Activated B cell treated with CpG ODN at 0.5 μM for 24 hours (primary cell): ENCODE measurements around the gene XRN2. TPM values are rescaled to one million over a fixed set of nuclear protein-coding genes. Genes with fewer than 3 reads are reported as not detected.
"Not testable (repeated sequence)": the region's sequence is repeated elsewhere in the genome, so short reads cannot be mapped to it uniquely, and the experiment has no call there.

ENCODE experiments used
- ATAC-seq: fragments of 200-7000 bp; cut with Tn5 transposase; one replicate; pipeline ENCODE4 v1.10.0; 2021; ENCODE audit warnings: low read depth, mild to moderate bottlenecking, moderate library complexity
- CTCF ChIA-PET: fragments of 350-600 bp; sonication (Branson Sonifier 250); formaldehyde crosslinking; loops from one replicate; lab custom pipeline; 2021; ENCODE audit warnings: antibody characterized with exemption; lab: Charles Lee
- POLR2A ChIA-PET: fragments of 350-600 bp; sonication (Branson Sonifier 250); formaldehyde crosslinking; loops from one replicate; lab custom pipeline; 2021; ENCODE audit warnings: antibody characterized with exemption; lab: Charles Lee
- DNase-seq: peaks from one replicate; pipeline ENCODE4 v3.0.0; 2022
- H3K27ac Mint-ChIP-seq: one replicate; pipeline ENCODE4 v1.8.0; 2020; ENCODE audit warnings: mixed read lengths
- H3K27me3 Mint-ChIP-seq: one replicate; pipeline ENCODE4 v1.8.0; 2021; ENCODE audit warnings: mixed read lengths
- H3K36me3 Mint-ChIP-seq: one replicate; pipeline ENCODE4 v1.8.0; 2021; ENCODE audit warnings: low read depth, mixed read lengths
- H3K4me1 Mint-ChIP-seq: one replicate; pipeline ENCODE4 v1.8.0; 2021; ENCODE audit warnings: mixed read lengths
- H3K4me3 Mint-ChIP-seq: one replicate; pipeline ENCODE4 v1.8.0; 2020; ENCODE audit warnings: mild to moderate bottlenecking, mixed read lengths
- H3K9me3 Mint-ChIP-seq: one replicate; pipeline ENCODE4 v1.8.0; 2020; ENCODE audit warnings: mixed read lengths
- CTCF ChIP-seq: fragments of 200-600 bp; IDR thresholded peaks from one replicate; pipeline ENCODE4 v1.8.0; 2022; ENCODE audit warnings: antibody characterized with exemption, mild to moderate bottlenecking
- intact Hi-C: fragments of 100-400 bp; cut with micrococcal nuclease; formaldehyde crosslinking; loops from one replicate; pipeline ENCODE4 v1.15.1; 2024
- total RNA-seq: library from RNA; stranded (reverse); gene quantifications from 2 replicates; pipeline ENCODE4 v1.2.3, GENCODE V29; 2022

Gene XRN2
- total RNA-seq, 1 donor from 2014 or later = 61.0 TPM

- no peak overlapping the region for H3K4me3 Mint-ChIP-seq
- intact Hi-C loops = no loop called here
- H3K9me3 Mint-ChIP-seq = no peaks in the 10 kb centered on the region
- peaks cover 69% of the 10 kb centered on the region for H3K36me3 Mint-ChIP-seq
- POLR2A ChIA-PET = no interaction called here
- CTCF ChIA-PET = interaction anchor here (1.4 kb wide), 1 partner anchor 130 kb away, joined by 8 read pairs; no protein-coding TSS in a partner anchor
- no peaks in the 10 kb centered on the region for H3K4me1 Mint-ChIP-seq
- ATAC-seq (no peak), DNase-seq (no peak)
- H3K27me3 Mint-ChIP-seq = no peaks in the 10 kb centered on the region
- H3K27ac Mint-ChIP-seq = no peak overlapping the region
- TF ChIP-seq CTCF = no peak
Measured at GRCh38 chr20:21365771-21366170, 62.6 kb downstream of the XRN2 start.

GRCh38 chr20:21366273-21366672 is 63.1 kb downstream of the XRN2 start:
- CTCF ChIA-PET, H3K4me3 Mint-ChIP-seq, intact Hi-C loops, H3K4me1 Mint-ChIP-seq, H3K27ac Mint-ChIP-seq, ATAC-seq, H3K27me3 Mint-ChIP-seq, DNase-seq, POLR2A ChIA-PET, H3K9me3 Mint-ChIP-seq: not testable (repeated sequence)
- peaks cover 68% of the 10 kb centered on the region for H3K36me3 Mint-ChIP-seq

- no peak for ATAC-seq
- no peak for TF ChIP-seq CTCF
- H3K27ac Mint-ChIP-seq = no peak overlapping the region
- CTCF ChIA-PET = no interaction called here
- DNase-seq = no peak
- no peak overlapping the region for H3K4me3 Mint-ChIP-seq
- no peaks in the 10 kb centered on the region for H3K4me1 Mint-ChIP-seq
- H3K9me3 Mint-ChIP-seq = no peaks in the 10 kb centered on the region
- POLR2A ChIA-PET = no interaction called here
- peaks cover 70% of the 10 kb centered on the region for H3K36me3 Mint-ChIP-seq
- no peaks in the 10 kb centered on the region for H3K27me3 Mint-ChIP-seq
- intact Hi-C loops = no loop called here
Measured at GRCh38 chr20:21368791-21369190, 65.7 kb downstream of the XRN2 start.

- CTCF ChIA-PET = no interaction called here
Measured at GRCh38 chr20:21371193-21371592, 68.1 kb downstream of the XRN2 start.

GRCh38 chr20:21372016-21372415 is 68.9 kb downstream of the XRN2 start:
- H3K4me3 Mint-ChIP-seq = no peak overlapping the region
- no peaks in the 10 kb centered on the region for H3K9me3 Mint-ChIP-seq
- no peak for TF ChIP-seq CTCF
- peaks cover 2% of the 10 kb centered on the region for H3K4me1 Mint-ChIP-seq
- ATAC-seq (no peak), DNase-seq (no peak)
- intact Hi-C loops = no loop called here
- ChIA-PET CTCF (no interaction called here), POLR2A (no interaction called here)
- H3K27ac Mint-ChIP-seq = no peak overlapping the region
- H3K27me3 Mint-ChIP-seq = no peaks in the 10 kb centered on the region
- peaks cover 72% of the 10 kb centered on the region for H3K36me3 Mint-ChIP-seq

More at GRCh38 chr20:21371193-21371592, 68.1 kb downstream of the XRN2 start:
- peaks cover 73% of the 10 kb centered on the region for H3K36me3 Mint-ChIP-seq
- intact Hi-C loops = no loop called here
- H3K27ac Mint-ChIP-seq = no peak overlapping the region
- no peaks in the 10 kb centered on the region for H3K9me3 Mint-ChIP-seq
- ATAC-seq (no peak), DNase-seq (no peak)
- H3K4me3 Mint-ChIP-seq = no peak overlapping the region
- H3K27me3 Mint-ChIP-seq = no peaks in the 10 kb centered on the region
- H3K4me1 Mint-ChIP-seq = peaks cover 2% of the 10 kb centered on the region
- POLR2A ChIA-PET = no interaction called here
- TF ChIP-seq CTCF = no peak

- ChIA-PET CTCF (no interaction called here), POLR2A (no interaction called here)
- TF ChIP-seq CTCF = no peak
- Mint-ChIP-seq H3K4me1 (peaks cover 2% of the 10 kb centered on the region), H3K27me3 (no peaks in the 10 kb centered on the region), H3K4me3 (no peak overlapping the region), H3K27ac (no peak overlapping the region), H3K36me3 (peaks cover 71% of the 10 kb centered on the region), H3K9me3 (no peaks in the 10 kb centered on the region)
- DNase-seq = no peak
- intact Hi-C loops = no loop called here
- ATAC-seq = no peak
Measured at GRCh38 chr20:21373436-21373835, 70.3 kb downstream of the XRN2 start.
